ENCODE data around the gene RCSD1.
"Not testable (repeated sequence)": the region's sequence is repeated elsewhere in the genome, so short reads cannot be mapped to it uniquely, and the experiment has no call there.

RCSD1 gene

DNA sequence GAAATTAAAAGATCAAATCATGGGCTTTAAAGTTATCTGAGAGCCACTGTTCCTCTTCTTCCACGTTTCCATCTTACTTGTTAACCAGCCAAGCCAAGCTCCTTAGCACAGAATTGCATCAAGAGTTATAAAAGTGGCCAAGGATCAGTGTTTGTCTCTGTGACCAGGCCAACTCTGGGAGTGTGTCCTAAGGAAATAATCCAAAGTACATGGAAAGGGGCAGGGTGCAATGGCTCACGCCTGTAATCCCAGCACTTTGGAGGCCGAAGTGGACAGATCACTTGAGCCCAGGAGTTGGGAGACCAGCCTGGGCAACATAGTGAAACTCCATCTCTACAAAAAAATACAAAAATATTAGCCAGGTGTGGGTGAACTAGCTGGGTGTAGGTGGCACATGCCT, 81.8 kb downstream of the RCSD1 start:
- H3K27me3 ChIP-seq (ENCODE audit: low read depth, low read length), result no peaks in the 10 kb centered on the region
- no peak overlapping the region for H3K4me3 ChIP-seq (ENCODE audit: low read depth in 1 of 2, low read length in 2 of 2)
- H3K4me1 ChIP-seq (ENCODE audit: control insufficient read depth in 1 of 2, insufficient read depth in 2 of 2, low read length in 2 of 2), result peaks cover 0 to 6% of the 10 kb centered on the region in 2 donors
- no peak overlapping the region for H3K27ac ChIP-seq (ENCODE audit: low read length)
- H3K9me3 ChIP-seq (ENCODE audit: control insufficient read depth in 1 of 2, low read length in 2 of 2), result no peaks in the 10 kb centered on the region
- H3K36me3 ChIP-seq (ENCODE audit: control insufficient read depth in 1 of 2, insufficient read depth in 2 of 2, low read length in 2 of 2), result no peaks in the 10 kb centered on the region

GRCh38 chr1:167713330-167714081, 83.5 kb downstream of the RCSD1 start:
- H3K27me3 ChIP-seq (ENCODE audit: low read depth, low read length), result no peaks in the 10 kb centered on the region
- H3K9me3 ChIP-seq (ENCODE audit: control insufficient read depth in 1 of 2, low read length in 2 of 2), result no peaks in the 10 kb centered on the region
- H3K27ac ChIP-seq (ENCODE audit: low read length), result peak overlapping the region; percentile 53
- no peaks in the 10 kb centered on the region for H3K36me3 ChIP-seq (ENCODE audit: control insufficient read depth in 1 of 2, insufficient read depth in 2 of 2, low read length in 2 of 2)
- H3K4me1 ChIP-seq (ENCODE audit: control insufficient read depth in 1 of 2, insufficient read depth in 2 of 2, low read length in 2 of 2), result peaks cover 0 to 6% of the 10 kb centered on the region in 2 donors
- H3K4me3 ChIP-seq (ENCODE audit: low read depth in 1 of 2, low read length in 2 of 2), result peak overlapping the region; percentile 80 to 85

- H3K36me3 ChIP-seq (ENCODE audit: control insufficient read depth in 1 of 2, insufficient read depth in 2 of 2, low read length in 2 of 2), result no peaks in the 10 kb centered on the region
- H3K9me3 ChIP-seq (ENCODE audit: control insufficient read depth in 1 of 2, low read length in 2 of 2), result no peaks in the 10 kb centered on the region
- H3K4me3 ChIP-seq (ENCODE audit: low read depth in 1 of 2, low read length in 2 of 2), result peak overlapping the region; percentile 80 to 85
- H3K4me1 ChIP-seq (ENCODE audit: control insufficient read depth in 1 of 2, insufficient read depth in 2 of 2, low read length in 2 of 2), result peaks cover 0 to 6% of the 10 kb centered on the region in 2 donors
- H3K27me3 ChIP-seq (ENCODE audit: low read depth, low read length), result no peaks in the 10 kb centered on the region
- peak overlapping the region; percentile 72 for H3K27ac ChIP-seq (ENCODE audit: low read length)
Observed at GRCh38 chr1:167714098-167714438, 84.0 kb downstream of the RCSD1 start.

DNA sequence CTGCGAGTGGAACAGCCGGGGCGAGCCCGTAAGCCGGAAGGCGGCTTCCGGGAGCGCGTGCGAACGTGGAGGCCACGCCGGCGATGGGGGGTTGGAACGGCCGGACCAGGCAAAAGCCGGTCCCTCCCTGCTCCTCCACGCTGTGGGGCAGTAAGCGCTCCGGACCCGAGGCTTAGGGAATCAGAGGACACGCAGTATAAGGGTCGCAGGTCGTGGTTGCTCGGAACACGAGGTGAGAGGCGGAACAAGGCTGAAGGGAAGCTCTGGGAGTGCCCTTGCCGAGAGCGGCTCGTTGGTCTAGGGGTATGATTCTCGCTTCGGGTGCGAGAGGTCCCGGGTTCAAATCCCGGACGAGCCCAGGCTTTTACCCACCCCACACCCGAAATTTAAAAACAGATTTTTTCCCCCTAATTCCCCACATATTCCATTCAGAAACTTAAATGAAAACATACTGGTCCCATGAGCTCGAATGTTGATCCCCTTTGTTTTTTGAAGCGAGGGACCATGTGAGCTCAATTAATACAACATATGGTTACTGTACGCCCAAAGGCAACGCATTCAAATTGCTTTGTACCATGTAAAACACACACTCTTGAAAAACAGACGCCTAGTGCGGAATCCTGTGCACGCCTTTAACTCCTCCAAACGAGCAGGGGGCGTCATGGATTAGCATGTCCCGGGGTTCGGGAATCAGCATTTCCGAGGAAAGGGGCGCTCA, 84.6 kb downstream of the RCSD1 start:
- H3K9me3 ChIP-seq (ENCODE audit: control insufficient read depth in 1 of 2, low read length in 2 of 2), result no peaks in the 10 kb centered on the region
- H3K36me3 ChIP-seq (ENCODE audit: control insufficient read depth in 1 of 2, insufficient read depth in 2 of 2, low read length in 2 of 2), result no peaks in the 10 kb centered on the region
- peaks cover 0 to 6% of the 10 kb centered on the region in 2 donors for H3K4me1 ChIP-seq (ENCODE audit: control insufficient read depth in 1 of 2, insufficient read depth in 2 of 2, low read length in 2 of 2)
- H3K27me3 ChIP-seq (ENCODE audit: low read depth, low read length), result no peaks in the 10 kb centered on the region
- H3K27ac ChIP-seq (ENCODE audit: low read length), result peak overlapping the region; percentile 72
- peak overlapping the region; percentile 80 to 85 for H3K4me3 ChIP-seq (ENCODE audit: low read depth in 1 of 2, low read length in 2 of 2)

DNA sequence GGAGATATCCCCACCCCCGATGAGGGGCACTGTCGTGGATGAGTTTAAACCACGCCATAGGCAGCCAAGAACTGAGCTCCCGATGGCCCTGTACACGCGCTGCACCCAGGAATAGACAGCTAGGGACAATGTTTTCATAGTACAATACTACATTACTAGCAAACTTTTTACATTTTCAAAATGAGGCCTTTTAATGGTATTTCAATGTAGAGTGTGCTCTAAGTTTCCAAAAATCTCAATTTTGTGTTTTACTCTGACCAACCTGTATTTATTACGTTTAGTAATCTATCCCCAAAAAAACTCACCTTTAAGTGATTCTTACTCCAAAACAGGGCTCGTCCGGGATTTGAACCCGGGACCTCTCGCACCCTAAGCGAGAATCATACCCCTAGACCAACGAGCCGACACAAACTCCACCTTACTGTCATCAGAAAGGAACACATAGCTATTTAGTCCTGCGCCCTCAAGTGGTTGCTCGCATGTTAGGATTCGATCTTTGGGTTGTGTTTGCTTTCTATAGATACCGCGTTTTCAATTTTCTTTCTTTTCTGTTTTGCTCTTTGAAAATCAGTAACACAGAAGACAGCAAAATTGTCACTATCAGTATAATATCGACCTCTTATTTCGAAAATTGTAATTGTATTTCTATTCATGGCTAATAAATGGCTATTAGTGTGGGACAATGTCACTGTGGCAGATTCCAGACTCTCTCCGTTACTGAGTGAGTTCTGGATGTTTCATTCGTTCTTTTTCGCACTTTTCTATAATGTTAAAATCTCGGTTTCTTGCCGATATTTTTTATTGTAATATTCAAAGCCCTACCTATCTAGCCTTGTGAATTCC, 85.3 kb downstream of the RCSD1 start:
- no peaks in the 10 kb centered on the region for H3K36me3 ChIP-seq (ENCODE audit: control insufficient read depth in 1 of 2, insufficient read depth in 2 of 2, low read length in 2 of 2)
- H3K4me3 ChIP-seq (ENCODE audit: low read depth in 1 of 2, low read length in 2 of 2), result peak overlapping the region; percentile 80 to 85
- peak overlapping the region; percentile 72 for H3K27ac ChIP-seq (ENCODE audit: low read length)
- peaks cover 0 to 6% of the 10 kb centered on the region in 2 donors for H3K4me1 ChIP-seq (ENCODE audit: control insufficient read depth in 1 of 2, insufficient read depth in 2 of 2, low read length in 2 of 2)
- no peaks in the 10 kb centered on the region for H3K27me3 ChIP-seq (ENCODE audit: low read depth, low read length)
- no peaks in the 10 kb centered on the region for H3K9me3 ChIP-seq (ENCODE audit: control insufficient read depth in 1 of 2, low read length in 2 of 2)

DNA sequence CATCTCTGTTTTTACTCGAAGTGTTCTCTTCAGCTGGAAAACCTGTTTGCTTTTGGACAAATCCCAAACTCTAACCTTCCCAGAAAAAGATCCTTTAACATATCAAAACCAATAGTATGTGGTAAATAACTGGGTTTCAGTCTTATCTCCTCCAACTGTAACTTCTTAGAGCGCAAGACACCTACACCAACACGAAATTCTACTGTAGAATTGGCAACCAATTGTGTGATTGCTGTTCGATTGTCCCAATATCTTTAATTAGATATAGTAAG, 85.9 kb downstream of the RCSD1 start:
- Histone ChIP-seq H3K4me1 (ENCODE audit: control insufficient read depth in 1 of 2, insufficient read depth in 2 of 2, low read length in 2 of 2) (peaks cover 3 to 9% of the 10 kb centered on the region in 2 donors), H3K27me3 (ENCODE audit: low read depth, low read length) (no peaks in the 10 kb centered on the region), H3K4me3 (ENCODE audit: low read depth in 1 of 2, low read length in 2 of 2) (peak overlapping the region; percentile 80 to 85), H3K36me3 (ENCODE audit: control insufficient read depth in 1 of 2, insufficient read depth in 2 of 2, low read length in 2 of 2) (no peaks in the 10 kb centered on the region), H3K27ac (ENCODE audit: low read length) (peak overlapping the region; percentile 65), H3K9me3 (ENCODE audit: control insufficient read depth in 1 of 2, low read length in 2 of 2) (no peaks in the 10 kb centered on the region)

- no peaks in the 10 kb centered on the region for H3K27me3 ChIP-seq (ENCODE audit: low read depth, low read length)
- H3K4me1 ChIP-seq (ENCODE audit: control insufficient read depth in 1 of 2, insufficient read depth in 2 of 2, low read length in 2 of 2), result peaks cover 4 to 10% of the 10 kb centered on the region in 2 donors
- H3K36me3 ChIP-seq (ENCODE audit: control insufficient read depth in 1 of 2, insufficient read depth in 2 of 2, low read length in 2 of 2), result no peaks in the 10 kb centered on the region
- no peaks in the 10 kb centered on the region for H3K9me3 ChIP-seq (ENCODE audit: control insufficient read depth in 1 of 2, low read length in 2 of 2)
- H3K4me3 ChIP-seq (ENCODE audit: low read depth in 1 of 2, low read length in 2 of 2), result no peak overlapping the region
- no peak overlapping the region for H3K27ac ChIP-seq (ENCODE audit: low read length)
Observed at GRCh38 chr1:167717351-167717750, 87.3 kb downstream of the RCSD1 start.

GRCh38 chr1:167718914-167719691, 89.1 kb downstream of the RCSD1 start:
- no peaks in the 10 kb centered on the region for H3K36me3 ChIP-seq (ENCODE audit: control insufficient read depth in 1 of 2, insufficient read depth in 2 of 2, low read length in 2 of 2)
- H3K9me3 ChIP-seq (ENCODE audit: control insufficient read depth in 1 of 2, low read length in 2 of 2), result no peaks in the 10 kb centered on the region
- H3K4me1 ChIP-seq (ENCODE audit: control insufficient read depth in 1 of 2, insufficient read depth in 2 of 2, low read length in 2 of 2), result peaks cover 6 to 16% of the 10 kb centered on the region in 2 donors
- no peaks in the 10 kb centered on the region for H3K27me3 ChIP-seq (ENCODE audit: low read depth, low read length)
- H3K27ac ChIP-seq (ENCODE audit: low read length), result no peak overlapping the region
- H3K4me3 ChIP-seq (ENCODE audit: low read depth in 1 of 2, low read length in 2 of 2), result no peak overlapping the region

GRCh38 chr1:167719715-167720421, 89.8 kb downstream of the RCSD1 start:
- not testable (repeated sequence) for H3K36me3 ChIP-seq (ENCODE audit: control insufficient read depth in 1 of 2, insufficient read depth in 2 of 2, low read length in 2 of 2); H3K9me3 ChIP-seq (ENCODE audit: control insufficient read depth in 1 of 2, low read length in 2 of 2); H3K4me3 ChIP-seq (ENCODE audit: low read depth in 1 of 2, low read length in 2 of 2); H3K27me3 ChIP-seq (ENCODE audit: low read depth, low read length); H3K27ac ChIP-seq (ENCODE audit: low read length)
- H3K4me1 ChIP-seq (ENCODE audit: control insufficient read depth in 1 of 2, insufficient read depth in 2 of 2, low read length in 2 of 2), result peaks cover 9 to 14% of the 10 kb centered on the region in 2 donors

DNA sequence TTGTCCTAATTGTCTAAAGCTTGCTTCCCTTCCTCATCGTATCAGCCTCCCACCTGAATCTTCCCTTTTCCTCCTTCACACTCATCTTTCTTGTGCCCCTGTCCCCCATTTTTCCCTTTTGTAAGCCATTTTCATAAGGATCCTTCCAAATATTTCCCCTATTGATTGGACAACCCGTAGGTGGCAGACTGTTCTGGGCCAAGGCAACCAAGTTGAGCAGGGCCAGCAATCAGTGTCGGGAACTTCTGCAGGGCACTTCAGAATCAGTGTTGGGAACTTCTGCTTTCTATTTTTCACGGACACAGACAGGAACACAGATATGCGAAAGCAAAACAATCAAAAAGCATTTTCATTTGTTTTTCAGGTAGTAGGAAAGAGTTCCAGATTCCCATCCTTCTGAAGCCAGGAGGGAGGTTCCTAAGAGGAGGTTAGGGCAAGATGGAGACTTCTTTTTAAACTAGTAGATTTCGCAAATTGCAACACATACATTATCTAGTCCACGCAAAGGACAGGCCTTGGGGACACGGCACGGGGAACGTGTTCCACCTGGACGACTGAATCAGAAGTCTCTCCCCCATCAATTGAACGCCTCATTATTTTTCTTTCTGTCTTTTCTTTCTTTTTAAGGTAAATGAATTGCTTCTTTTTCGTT, 91.1 kb downstream of the RCSD1 start:
- Histone ChIP-seq H3K27me3 (ENCODE audit: low read depth, low read length) (no peaks in the 10 kb centered on the region), H3K36me3 (ENCODE audit: control insufficient read depth in 1 of 2, insufficient read depth in 2 of 2, low read length in 2 of 2) (no peaks in the 10 kb centered on the region), H3K4me1 (ENCODE audit: control insufficient read depth in 1 of 2, insufficient read depth in 2 of 2, low read length in 2 of 2) (peaks cover 10 to 12% of the 10 kb centered on the region in 2 donors), H3K4me3 (ENCODE audit: low read depth in 1 of 2, low read length in 2 of 2) (peak overlapping the region; percentile 77 to 97), H3K27ac (ENCODE audit: low read length) (peak overlapping the region; percentile 85), H3K9me3 (ENCODE audit: control insufficient read depth in 1 of 2, low read length in 2 of 2) (no peaks in the 10 kb centered on the region)

Data from muscle layer of duodenum (tissue), 2 donors.